ENCODE data around the gene IRF9. TPM values are rescaled to one million over a fixed set of nuclear protein-coding genes. Genes with fewer than 3 reads are reported as not detected.
A peak's percentile ranks its signal among the peaks of the same experiment; 100 is the strongest.

Gene IRF9
- total and polyA plus RNA-seq, 2 of the 13 experiments (the other 11 are each of a cell fraction or from before 2014, with no cell fraction given), result 14.9 to 49.7 TPM

DNA sequence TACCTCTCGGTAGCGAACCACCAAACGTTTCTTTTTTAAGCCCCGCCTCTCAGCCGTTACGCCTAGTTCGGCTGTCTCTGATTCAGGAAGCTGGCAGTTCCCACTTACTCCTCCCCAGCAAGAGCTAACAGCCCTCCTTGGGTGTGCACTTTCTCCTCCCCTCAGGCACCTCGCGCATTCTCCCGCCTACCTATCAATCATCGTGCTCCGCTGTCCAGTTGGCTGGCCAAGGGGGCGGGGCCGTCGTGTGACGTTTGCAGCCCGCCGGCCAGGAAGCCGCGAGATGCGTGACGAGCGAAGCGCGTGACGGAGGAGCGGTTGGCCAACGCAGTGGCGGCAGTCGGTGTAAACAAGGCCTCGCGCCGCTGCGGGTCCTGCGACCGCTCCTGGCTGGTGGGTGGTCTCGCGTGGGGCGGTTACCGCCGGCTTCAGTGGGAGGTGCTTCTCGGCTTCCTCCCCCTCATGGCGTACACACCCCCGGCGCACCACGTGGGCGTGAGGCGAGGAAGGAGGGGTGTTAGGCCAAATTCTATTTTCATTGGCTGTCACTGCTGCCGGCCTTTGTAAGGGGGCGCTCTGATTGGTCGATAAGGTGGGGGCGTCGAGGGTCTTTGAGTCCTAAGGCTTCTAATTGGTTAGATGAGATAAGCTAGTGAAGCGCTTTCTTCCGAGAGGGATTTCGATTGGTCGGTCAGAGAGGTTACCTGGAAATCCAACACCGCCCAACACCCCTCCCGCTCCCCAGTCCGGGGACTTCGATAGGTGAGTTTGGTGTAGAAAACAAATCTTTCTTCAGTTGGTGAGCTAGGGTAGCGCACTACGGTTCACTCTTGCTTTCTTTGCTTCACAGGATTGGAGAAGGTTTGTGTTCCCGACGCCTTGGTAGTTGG, 46.3 kb upstream of the IRF9 start, which contains the start of the genes DCAF11 and NRL (continued):
- TF ChIP-seq, protein P1, sequence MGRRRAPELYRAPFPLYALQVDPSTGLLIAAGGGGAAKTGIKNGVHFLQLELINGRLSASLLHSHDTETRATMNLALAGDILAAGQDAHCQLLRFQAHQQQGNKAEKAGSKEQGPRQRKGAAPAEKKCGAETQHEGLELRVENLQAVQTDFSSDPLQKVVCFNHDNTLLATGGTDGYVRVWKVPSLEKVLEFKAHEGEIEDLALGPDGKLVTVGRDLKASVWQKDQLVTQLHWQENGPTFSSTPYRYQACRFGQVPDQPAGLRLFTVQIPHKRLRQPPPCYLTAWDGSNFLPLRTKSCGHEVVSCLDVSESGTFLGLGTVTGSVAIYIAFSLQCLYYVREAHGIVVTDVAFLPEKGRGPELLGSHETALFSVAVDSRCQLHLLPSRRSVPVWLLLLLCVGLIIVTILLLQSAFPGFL (CRISPR knock-in tag; IDR thresholded peaks at IDR 0.05), result no peak
- TF ChIP-seq ZNF570 (CRISPR knock-in tag; IDR thresholded peaks at IDR 0.05; ENCODE audit: borderline replicate concordance) (no peak), TBL1XR1 (IDR thresholded peaks at IDR 0.05; ENCODE audit: borderline replicate concordance, low read length, partially characterized antibody) (peak; percentile 4), SIX4 (CRISPR knock-in tag; IDR thresholded peaks at IDR 0.05) (peak; percentile 82), MAFG (CRISPR knock-in tag; IDR thresholded peaks at IDR 0.05) (no peak), ZNF552 (CRISPR knock-in tag; IDR thresholded peaks at IDR 0.05; ENCODE audit: borderline replicate concordance) (peak; percentile 94; the same call in 1 of the 2 replicates), SALL1 (CRISPR knock-in tag; IDR thresholded peaks at IDR 0.05) (peak; percentile 98), ZNF614 (CRISPR knock-in tag; IDR thresholded peaks at IDR 0.05; ENCODE audit: borderline replicate concordance) (peak; percentile 89), ZFP82 (CRISPR knock-in tag; IDR thresholded peaks at IDR 0.05; ENCODE audit: borderline replicate concordance) (no peak), SOX6 (IDR thresholded peaks at IDR 0.05) (no peak), SOX6 (CRISPR knock-in tag; IDR thresholded peaks at IDR 0.05) (peak; percentile 89), DPF2 (CRISPR knock-in tag; IDR thresholded peaks at IDR 0.05; ENCODE audit: borderline replicate concordance, low read depth) (0 out of 2 replicates have a peak, but pooled peaks have one; percentile 39), TBX2 (CRISPR knock-in tag; IDR thresholded peaks at IDR 0.05; ENCODE audit: borderline replicate concordance) (peak; percentile 98), IKZF4 (CRISPR knock-in tag; IDR thresholded peaks at IDR 0.05; ENCODE audit: borderline replicate concordance, low read depth, not compliant biosample characterization) (peak; percentile 99), MATR3 (CRISPR knock-in tag; IDR thresholded peaks at IDR 0.05) (no peak; the same call in 1 of the 2 replicates), ZNF777 (CRISPR knock-in tag; IDR thresholded peaks at IDR 0.05) (peak; percentile 72; the same call in 1 of the 2 replicates), GPBP1L1 (CRISPR knock-in tag; IDR thresholded peaks at IDR 0.05) (no peak), ZNF224 (CRISPR knock-in tag; IDR thresholded peaks at IDR 0.05) (peak; percentile 94; the same call in 1 of the 2 replicates), TCF7L2 (IDR thresholded peaks at IDR 0.05; ENCODE audit: low read depth, low read length) (no peak), ZNF780A (CRISPR knock-in tag; IDR thresholded peaks at IDR 0.05) (no peak), MEIS2 (CRISPR knock-in tag; IDR thresholded peaks at IDR 0.05) (peak; percentile 100), SP2 (CRISPR knock-in tag; IDR thresholded peaks at IDR 0.05) (peak; percentile 97), NCOA2 (CRISPR knock-in tag; IDR thresholded peaks at IDR 0.05) (peak; percentile 77; the same call in 1 of the 2 replicates), ZNF160 (CRISPR knock-in tag; IDR thresholded peaks at IDR 0.05) (peak; percentile 95), HOXA9 (CRISPR knock-in tag; IDR thresholded peaks at IDR 0.05; ENCODE audit: borderline replicate concordance) (no peak)
- TF ChIP-seq, protein P2, sequence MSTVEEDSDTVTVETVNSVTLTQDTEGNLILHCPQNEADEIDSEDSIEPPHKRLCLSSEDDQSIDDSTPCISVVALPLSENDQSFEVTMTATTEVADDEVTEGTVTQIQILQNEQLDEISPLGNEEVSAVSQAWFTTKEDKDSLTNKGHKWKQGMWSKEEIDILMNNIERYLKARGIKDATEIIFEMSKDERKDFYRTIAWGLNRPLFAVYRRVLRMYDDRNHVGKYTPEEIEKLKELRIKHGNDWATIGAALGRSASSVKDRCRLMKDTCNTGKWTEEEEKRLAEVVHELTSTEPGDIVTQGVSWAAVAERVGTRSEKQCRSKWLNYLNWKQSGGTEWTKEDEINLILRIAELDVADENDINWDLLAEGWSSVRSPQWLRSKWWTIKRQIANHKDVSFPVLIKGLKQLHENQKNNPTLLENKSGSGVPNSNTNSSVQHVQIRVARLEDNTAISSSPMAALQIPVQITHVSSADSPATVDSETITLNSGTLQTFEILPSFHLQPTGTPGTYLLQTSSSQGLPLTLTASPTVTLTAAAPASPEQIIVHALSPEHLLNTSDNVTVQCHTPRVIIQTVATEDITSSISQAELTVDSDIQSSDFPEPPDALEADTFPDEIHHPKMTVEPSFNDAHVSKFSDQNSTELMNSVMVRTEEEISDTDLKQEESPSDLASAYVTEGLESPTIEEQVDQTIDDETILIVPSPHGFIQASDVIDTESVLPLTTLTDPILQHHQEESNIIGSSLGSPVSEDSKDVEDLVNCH (CRISPR knock-in tag; IDR thresholded peaks at IDR 0.05), result peak; percentile 51; the same call in 1 of the 2 replicates

All from HepG2 (cell line).